GM12872 (cell line): Measurements from ENCODE around the gene CASTOR1.

Experiments
- CTCF ChIP-seq: IDR thresholded peaks from 3 replicates; pipeline ENCODE4 v1.5.1; 2011; ENCODE audit warnings: low read depth, mild to moderate bottlenecking, low read length, moderate library complexity; ENCODE audit not compliant: insufficient read depth

The CASTOR1 gene

GRCh38 chr22:30308518-30309230, 19.4 kb upstream of the CASTOR1 start:
- no peak for TF ChIP-seq CTCF

GRCh38 chr22:30308093-30308492, 18.8 kb upstream of the CASTOR1 start:
- no peak for TF ChIP-seq CTCF

- no peak for TF ChIP-seq CTCF
Measured at GRCh38 chr22:30307041-30307574, 17.8 kb upstream of the CASTOR1 start.

GRCh38 chr22:30306627-30307011, 17.3 kb upstream of the CASTOR1 start:
- no peak for TF ChIP-seq CTCF

- TF ChIP-seq CTCF, result no peak
Measured at GRCh38 chr22:30305906-30306626, 16.8 kb upstream of the CASTOR1 start.

- TF ChIP-seq CTCF, result no peak
Measured at GRCh38 chr22:30305519-30305905, 16.2 kb upstream of the CASTOR1 start.

GRCh38 chr22:30304495-30305244, 15.4 kb upstream of the CASTOR1 start:
- no peak for TF ChIP-seq CTCF
